ENCODE measurements around the gene MPHOSPH6.
"Not testable (repeated sequence)": the region's sequence is repeated elsewhere in the genome, so short reads cannot be mapped to it uniquely, and the experiment has no call there.

The MPHOSPH6 gene

DNA sequence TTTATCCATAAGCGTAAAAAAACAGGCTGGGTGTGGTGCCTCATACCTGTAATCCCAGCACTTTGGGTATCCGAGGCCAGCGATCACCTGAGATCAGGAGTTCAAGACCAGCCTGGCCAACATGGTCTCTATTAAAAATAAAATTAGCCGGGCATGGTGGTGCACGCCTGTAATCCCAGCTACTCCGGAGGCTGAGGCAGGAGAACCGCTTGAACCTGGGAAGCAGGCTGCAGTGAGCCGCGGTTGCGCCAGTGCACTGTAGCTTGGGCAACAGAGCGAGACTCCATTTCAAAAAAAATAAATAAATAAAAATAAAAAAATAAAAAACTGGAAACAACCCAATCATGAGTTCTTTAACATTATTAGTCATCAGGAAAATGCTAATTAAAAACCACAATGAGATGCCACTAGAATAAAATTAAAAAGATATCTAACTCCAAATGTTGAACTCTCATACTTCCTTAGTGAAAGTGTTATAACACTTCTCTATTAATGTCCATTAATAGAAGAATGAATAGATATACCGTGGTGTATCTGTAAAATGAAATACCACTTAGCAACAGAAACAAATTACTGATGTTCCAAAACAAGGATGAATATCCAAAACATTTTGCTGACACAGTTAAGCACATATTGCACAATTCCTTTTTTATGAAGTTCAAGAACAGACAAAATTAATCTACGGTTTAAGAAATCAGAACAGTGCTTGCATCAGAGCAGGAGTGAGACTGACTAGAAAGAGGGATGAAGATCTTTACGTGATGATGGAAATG lies 13.1 kb downstream of the MPHOSPH6 start:
- peaks cover 6% of the 10 kb centered on the region for H3K9me3 ChIP-seq (ENCODE audit: low read length)
- no peaks in the 10 kb centered on the region for H3K27me3 ChIP-seq (ENCODE audit: insufficient read depth, low read length)
- H2AFZ ChIP-seq (ENCODE audit: low read depth, low read length): no peak overlapping the region
- no peak overlapping the region for H3K4me3 ChIP-seq (ENCODE audit: low read length)
- H3K36me3 ChIP-seq (ENCODE audit: insufficient read depth, low read length): peaks cover 55% of the 10 kb centered on the region
- no peaks in the 10 kb centered on the region for H3K4me1 ChIP-seq (ENCODE audit: insufficient read depth, low read length)

DNA sequence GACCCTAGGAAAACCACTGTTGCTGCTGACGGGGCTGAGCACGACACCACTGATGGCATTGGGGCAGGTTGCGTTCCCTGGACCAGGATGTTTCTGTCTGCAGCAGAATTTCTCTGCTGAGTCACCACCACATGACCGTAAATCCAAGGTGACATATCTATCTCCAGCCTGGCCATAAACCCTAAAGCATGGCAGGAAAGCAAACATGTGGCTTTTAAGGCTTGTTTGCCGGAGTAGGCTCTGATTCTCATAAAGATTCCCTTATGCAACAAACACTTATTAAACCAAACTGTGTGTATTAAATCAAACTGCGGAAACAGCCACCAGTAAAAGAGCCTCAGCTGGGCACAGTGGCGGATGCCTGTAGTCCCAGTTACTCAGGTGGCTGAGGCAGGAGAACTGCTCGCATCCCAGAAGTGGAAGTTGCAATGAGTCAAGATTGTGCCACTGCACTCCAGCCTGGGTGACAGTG lies 17.3 kb downstream of the MPHOSPH6 start:
- Histone ChIP-seq H3K4me3 (ENCODE audit: low read length) (no peak overlapping the region), H3K27me3 (ENCODE audit: insufficient read depth, low read length) (no peaks in the 10 kb centered on the region), H3K4me1 (ENCODE audit: insufficient read depth, low read length) (no peaks in the 10 kb centered on the region), H3K36me3 (ENCODE audit: insufficient read depth, low read length) (peaks cover 52% of the 10 kb centered on the region), H2AFZ (ENCODE audit: low read depth, low read length) (no peak overlapping the region), H3K9me3 (ENCODE audit: low read length) (peaks cover 6% of the 10 kb centered on the region)

DNA sequence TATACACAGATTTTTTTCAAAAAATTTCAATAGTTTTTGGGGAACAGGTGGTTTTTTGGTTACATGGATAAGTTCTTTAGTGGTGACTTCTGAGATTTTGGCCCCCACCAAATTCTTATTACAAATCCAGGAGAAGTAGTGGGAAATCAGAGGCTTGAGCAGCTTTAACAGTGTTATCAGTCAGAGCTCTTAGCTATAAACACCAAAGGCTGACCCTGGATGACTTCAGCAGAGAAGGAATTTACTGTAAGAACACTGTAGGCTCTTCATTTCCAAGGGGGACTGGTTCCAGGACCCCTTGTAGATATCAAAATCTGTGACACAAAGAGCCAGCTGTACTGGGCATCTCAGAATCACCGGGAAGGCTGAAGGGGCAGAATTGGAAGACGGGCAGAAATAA lies 17.8 kb downstream of the MPHOSPH6 start:
- Histone ChIP-seq H3K9me3 (ENCODE audit: low read length) (peaks cover 4% of the 10 kb centered on the region), H3K27me3 (ENCODE audit: insufficient read depth, low read length) (no peaks in the 10 kb centered on the region), H2AFZ (ENCODE audit: low read depth, low read length) (no peak overlapping the region), H3K4me1 (ENCODE audit: insufficient read depth, low read length) (no peaks in the 10 kb centered on the region), H3K36me3 (ENCODE audit: insufficient read depth, low read length) (peaks cover 53% of the 10 kb centered on the region), H3K4me3 (ENCODE audit: low read length) (no peak overlapping the region)

DNA sequence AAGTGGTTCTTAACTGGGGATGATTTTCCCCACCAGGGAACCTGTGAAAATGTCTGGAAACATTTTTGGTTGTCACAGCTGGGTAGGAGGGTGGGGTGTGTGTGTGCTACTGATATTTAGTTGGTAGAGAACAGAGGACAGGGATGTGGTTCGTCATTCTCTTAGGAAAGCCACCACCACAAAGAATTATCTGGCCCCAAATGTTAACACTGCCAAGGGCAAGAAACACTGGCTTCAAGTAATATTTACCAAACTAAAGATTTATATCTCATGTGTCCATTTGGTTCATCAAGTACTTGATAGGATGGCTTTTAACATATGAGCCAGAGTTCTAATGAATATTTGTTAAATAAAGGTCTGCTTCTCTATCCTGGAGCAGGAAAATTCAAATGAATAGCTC lies 19.5 kb downstream of the MPHOSPH6 start:
- Histone ChIP-seq H3K27me3 (ENCODE audit: insufficient read depth, low read length) (no peaks in the 10 kb centered on the region), H3K36me3 (ENCODE audit: insufficient read depth, low read length) (peaks cover 53% of the 10 kb centered on the region), H2AFZ (ENCODE audit: low read depth, low read length) (no peak overlapping the region), H3K9me3 (ENCODE audit: low read length) (peaks cover 6% of the 10 kb centered on the region), H3K4me1 (ENCODE audit: insufficient read depth, low read length) (no peaks in the 10 kb centered on the region), H3K4me3 (ENCODE audit: low read length) (no peak overlapping the region)

DNA sequence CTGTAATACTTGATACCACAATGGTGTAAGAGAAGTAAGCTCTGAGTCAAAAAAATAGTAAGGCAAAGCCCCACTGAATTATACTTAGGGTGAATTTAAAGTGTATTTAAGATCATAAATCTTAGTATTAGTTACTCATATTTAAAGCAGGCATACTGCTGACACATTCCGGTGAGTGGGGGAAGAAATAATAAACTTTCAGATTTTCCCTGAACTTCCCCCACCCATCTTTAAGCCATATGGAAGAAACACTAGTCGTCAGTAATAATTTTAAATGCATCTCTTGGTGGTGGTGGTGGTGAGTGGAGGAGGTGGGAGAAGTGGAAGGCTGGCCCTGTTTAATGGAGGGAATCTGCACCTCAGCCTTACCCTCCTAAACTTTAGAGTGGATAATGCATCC lies 20.5 kb downstream of the MPHOSPH6 start:
- no peaks in the 10 kb centered on the region for H3K4me1 ChIP-seq (ENCODE audit: insufficient read depth, low read length)
- H3K4me3 ChIP-seq (ENCODE audit: low read length): no peak overlapping the region
- no peaks in the 10 kb centered on the region for H3K27me3 ChIP-seq (ENCODE audit: insufficient read depth, low read length)
- H2AFZ ChIP-seq (ENCODE audit: low read depth, low read length): no peak overlapping the region
- peaks cover 47% of the 10 kb centered on the region for H3K36me3 ChIP-seq (ENCODE audit: insufficient read depth, low read length)
- H3K9me3 ChIP-seq (ENCODE audit: low read length): peaks cover 6% of the 10 kb centered on the region

DNA sequence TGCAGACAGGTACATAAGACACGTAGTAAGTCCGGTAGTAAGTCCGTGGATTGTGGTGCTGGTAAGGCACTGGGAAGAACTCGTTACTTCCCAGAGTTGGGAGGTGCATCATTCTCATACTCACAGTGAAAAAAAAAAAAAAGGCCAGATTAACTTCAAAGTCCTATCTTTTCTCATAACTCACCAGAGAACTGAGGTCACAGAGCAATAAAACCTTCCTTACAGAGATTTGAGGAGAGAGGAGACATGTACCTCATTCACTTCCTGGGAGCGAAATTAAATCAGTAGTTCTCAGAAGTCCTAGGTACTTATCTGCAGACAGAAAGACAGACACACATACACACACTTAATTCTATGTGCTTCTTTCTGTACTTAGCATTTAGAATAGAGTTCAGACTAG lies 22.5 kb downstream of the MPHOSPH6 start:
- H3K4me1 ChIP-seq (ENCODE audit: insufficient read depth, low read length): no peaks in the 10 kb centered on the region
- H3K4me3 ChIP-seq (ENCODE audit: low read length): no peak overlapping the region
- H3K36me3 ChIP-seq (ENCODE audit: insufficient read depth, low read length): peaks cover 41% of the 10 kb centered on the region
- H3K27me3 ChIP-seq (ENCODE audit: insufficient read depth, low read length): no peaks in the 10 kb centered on the region
- peaks cover 2% of the 10 kb centered on the region for H3K9me3 ChIP-seq (ENCODE audit: low read length)
- no peak overlapping the region for H2AFZ ChIP-seq (ENCODE audit: low read depth, low read length)

DNA sequence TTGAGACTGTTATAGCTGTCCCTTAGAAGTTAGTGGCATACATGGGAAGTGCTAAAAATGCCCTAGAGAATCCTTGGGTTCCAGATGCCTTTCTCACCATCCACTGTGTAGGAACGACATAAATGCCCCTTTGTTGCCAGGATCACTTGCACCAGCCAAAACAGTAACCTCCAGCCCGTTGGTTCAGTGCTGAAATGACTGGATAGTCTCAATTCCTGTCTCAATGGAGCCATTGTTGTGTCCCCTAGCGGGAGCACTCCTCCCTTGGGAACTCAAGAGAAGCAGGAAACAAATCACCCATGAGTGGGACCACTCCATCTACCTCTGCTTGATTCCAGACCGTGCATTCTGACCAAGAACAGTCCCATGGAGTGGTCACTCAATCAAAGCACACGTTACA lies 23.1 kb downstream of the MPHOSPH6 start:
- Histone ChIP-seq H3K4me3 (ENCODE audit: low read length) (no peak overlapping the region), H3K9me3 (ENCODE audit: low read length) (peaks cover 2% of the 10 kb centered on the region), H3K36me3 (ENCODE audit: insufficient read depth, low read length) (peaks cover 41% of the 10 kb centered on the region), H3K4me1 (ENCODE audit: insufficient read depth, low read length) (no peaks in the 10 kb centered on the region), H3K27me3 (ENCODE audit: insufficient read depth, low read length) (no peaks in the 10 kb centered on the region), H2AFZ (ENCODE audit: low read depth, low read length) (no peak overlapping the region)

DNA sequence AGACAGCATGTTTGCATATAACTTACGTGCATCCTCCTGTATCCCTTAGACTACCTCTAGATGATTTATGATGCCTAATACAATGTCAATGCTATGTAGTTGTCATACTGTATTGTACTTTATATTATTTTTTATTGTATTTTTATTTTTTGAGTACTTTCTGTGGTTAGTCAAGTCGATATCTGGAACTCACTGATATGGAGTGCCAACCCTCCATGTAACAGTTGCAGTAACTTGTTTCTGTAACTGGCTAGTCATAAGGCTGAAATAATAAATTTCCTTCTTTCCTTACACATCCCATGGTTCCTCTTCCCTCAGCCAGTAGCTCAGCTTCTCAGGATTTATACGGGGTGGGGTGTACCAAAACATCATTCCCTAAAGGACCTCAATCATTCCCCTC lies 23.5 kb downstream of the MPHOSPH6 start:
- Histone ChIP-seq H3K4me1 (ENCODE audit: insufficient read depth, low read length) (no peaks in the 10 kb centered on the region), H2AFZ (ENCODE audit: low read depth, low read length) (no peak overlapping the region), H3K9me3 (ENCODE audit: low read length) (peaks cover 2% of the 10 kb centered on the region), H3K27me3 (ENCODE audit: insufficient read depth, low read length) (no peaks in the 10 kb centered on the region), H3K36me3 (ENCODE audit: insufficient read depth, low read length) (peaks cover 41% of the 10 kb centered on the region), H3K4me3 (ENCODE audit: low read length) (no peak overlapping the region)

DNA sequence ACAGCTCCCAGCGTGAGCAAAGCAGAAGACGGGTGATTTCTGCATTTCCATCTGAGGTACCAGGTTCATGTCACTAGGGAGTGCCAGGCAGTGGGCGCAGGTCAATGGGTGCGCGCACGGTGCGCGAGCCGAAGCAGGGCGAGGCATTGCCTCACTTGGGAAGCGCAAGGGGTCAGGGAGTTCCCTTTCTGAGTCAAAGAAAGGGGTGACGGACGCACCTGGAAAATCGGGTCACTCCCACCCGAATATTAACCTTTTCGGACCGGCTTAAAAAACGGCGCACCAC lies 30.8 kb downstream of the MPHOSPH6 start:
- H2AFZ ChIP-seq (ENCODE audit: low read depth, low read length); H3K4me1 ChIP-seq (ENCODE audit: insufficient read depth, low read length); H3K27me3 ChIP-seq (ENCODE audit: insufficient read depth, low read length); H3K9me3 ChIP-seq (ENCODE audit: low read length); H3K4me3 ChIP-seq (ENCODE audit: low read length); H3K36me3 ChIP-seq (ENCODE audit: insufficient read depth, low read length): not testable (repeated sequence)

DNA sequence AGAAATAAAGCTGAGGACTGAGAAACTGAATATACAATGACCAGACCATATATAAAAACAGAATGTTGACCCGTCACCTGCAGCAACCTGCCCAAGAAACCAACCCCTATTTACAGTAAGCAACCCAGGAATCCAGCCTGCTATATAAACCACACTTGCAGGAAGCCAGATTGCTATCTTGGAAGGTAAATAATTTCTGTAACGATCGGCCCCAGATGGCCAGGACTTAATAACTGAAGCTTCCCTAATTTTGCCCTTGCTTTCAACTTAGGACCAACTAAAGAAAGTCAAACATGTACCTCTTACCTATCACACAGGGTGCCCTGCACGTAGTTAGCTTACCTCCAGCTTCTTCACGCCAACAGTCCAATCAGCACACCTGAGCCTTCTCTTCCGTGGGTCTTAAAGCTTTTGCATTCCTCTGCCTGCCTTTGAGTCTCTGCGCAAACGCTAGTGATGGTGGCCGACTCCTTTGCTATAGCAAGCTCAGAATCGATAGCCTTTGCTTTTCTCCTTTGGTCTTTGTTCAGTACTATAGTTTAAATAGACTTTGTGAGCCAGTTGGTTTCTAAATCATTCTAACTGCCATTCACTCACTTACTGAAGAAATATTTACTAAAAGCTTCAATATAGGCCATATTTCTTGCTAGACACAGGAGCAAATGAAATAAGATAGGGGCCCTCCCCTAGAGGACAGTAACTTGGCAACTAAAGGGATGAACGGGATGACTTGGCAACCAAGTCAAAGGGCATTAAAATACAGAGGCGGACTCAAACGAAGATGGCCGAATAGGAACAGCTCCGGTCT lies 31.3 kb downstream of the MPHOSPH6 start:
- H3K4me1 ChIP-seq (ENCODE audit: insufficient read depth, low read length): no peaks in the 10 kb centered on the region
- peaks cover 6% of the 10 kb centered on the region for H3K36me3 ChIP-seq (ENCODE audit: insufficient read depth, low read length)

DNA sequence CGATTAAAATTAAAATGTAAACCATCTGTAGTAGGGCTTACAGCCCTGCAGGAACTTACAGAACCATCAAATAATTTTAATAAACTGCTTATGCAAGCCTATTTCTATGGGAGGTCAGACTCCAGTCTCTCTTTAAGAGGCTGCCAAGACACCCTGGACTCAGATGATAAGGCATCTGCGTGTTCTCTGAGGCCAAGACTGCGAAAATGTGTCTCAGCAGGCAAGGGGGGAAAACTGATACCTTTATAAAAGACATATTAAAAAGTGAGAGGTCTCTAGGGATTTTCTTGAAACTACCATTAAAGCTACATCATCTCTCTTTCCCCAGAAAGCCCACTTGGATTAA lies 32.2 kb downstream of the MPHOSPH6 start:
- Histone ChIP-seq H3K4me3 (ENCODE audit: low read length) (no peak overlapping the region), H2AFZ (ENCODE audit: low read depth, low read length) (no peak overlapping the region), H3K9me3 (ENCODE audit: low read length) (no peaks in the 10 kb centered on the region), H3K36me3 (ENCODE audit: insufficient read depth, low read length) (peaks cover 6% of the 10 kb centered on the region), H3K4me1 (ENCODE audit: insufficient read depth, low read length) (no peaks in the 10 kb centered on the region), H3K27me3 (ENCODE audit: insufficient read depth, low read length) (no peaks in the 10 kb centered on the region)

More for the DNA sequence above, 31.3 kb downstream of the MPHOSPH6 start:
- H3K4me3 ChIP-seq (ENCODE audit: low read length): no peak overlapping the region
- H3K9me3 ChIP-seq (ENCODE audit: low read length): no peaks in the 10 kb centered on the region
- H3K27me3 ChIP-seq (ENCODE audit: insufficient read depth, low read length): no peaks in the 10 kb centered on the region
- H2AFZ ChIP-seq (ENCODE audit: low read depth, low read length): no peak overlapping the region

DNA sequence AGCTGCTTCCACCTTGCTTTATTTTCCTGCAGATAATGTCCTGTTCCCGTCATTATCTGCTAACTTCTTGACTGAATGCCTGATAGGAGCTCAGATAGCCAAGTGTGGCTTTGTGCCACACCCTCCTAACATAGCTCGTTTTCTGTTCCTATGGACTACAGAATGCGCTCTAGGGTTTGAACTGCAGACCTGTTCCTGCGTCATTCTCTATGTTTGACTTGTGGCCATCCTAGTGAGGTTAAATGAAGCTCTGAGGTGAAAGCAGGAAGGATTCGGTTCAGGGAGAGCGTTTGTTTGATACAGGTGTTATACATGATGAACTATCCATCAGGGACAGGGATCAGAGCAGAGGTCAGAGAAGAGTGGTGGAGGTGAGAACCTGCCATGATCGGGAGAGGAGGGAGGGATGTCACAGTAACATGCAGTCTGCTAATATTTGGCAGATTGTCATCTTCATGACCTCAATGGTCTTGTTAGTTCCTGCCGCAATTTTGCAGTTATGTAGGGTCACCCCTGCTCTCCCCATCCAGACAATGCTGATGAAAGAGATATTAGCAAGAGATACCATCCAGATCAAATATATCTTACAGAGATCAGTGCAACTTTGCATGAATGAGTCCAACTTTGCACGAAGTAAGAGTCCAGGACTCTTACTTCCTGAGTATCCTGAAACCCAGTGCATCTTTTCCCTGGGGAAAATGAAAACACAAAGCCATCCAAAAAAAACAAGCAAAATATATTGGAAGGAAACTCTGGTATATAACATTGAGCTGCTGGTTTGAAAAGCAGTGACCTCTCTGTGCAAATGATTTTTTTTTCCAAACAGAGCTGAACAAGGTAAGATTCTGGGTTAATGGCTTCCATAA lies 32.8 kb downstream of the MPHOSPH6 start:
- no peak overlapping the region for H2AFZ ChIP-seq (ENCODE audit: low read depth, low read length)
- no peaks in the 10 kb centered on the region for H3K9me3 ChIP-seq (ENCODE audit: low read length)
- no peaks in the 10 kb centered on the region for H3K4me1 ChIP-seq (ENCODE audit: insufficient read depth, low read length)
- peaks cover 6% of the 10 kb centered on the region for H3K36me3 ChIP-seq (ENCODE audit: insufficient read depth, low read length)
- H3K27me3 ChIP-seq (ENCODE audit: insufficient read depth, low read length): no peaks in the 10 kb centered on the region
- H3K4me3 ChIP-seq (ENCODE audit: low read length): no peak overlapping the region

DNA sequence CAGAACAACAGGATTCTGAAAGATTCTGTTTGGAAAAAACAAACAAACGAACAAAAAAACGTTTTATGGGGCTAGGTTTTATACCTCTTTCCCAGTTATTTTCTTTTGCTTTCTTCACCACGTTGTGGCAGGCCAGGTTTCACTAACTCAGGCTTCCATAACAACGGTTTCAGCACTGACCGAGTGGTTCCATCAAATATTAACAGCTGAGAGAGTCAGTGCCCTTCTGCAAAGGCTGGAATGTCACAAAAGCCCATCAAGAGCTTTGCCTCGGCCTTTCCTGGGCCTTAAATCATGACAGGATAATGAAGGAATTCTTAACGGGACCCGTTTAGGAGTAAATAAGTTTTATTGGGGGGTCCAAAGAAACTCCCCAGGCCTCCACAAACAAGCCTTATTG lies 34.2 kb downstream of the MPHOSPH6 start:
- Histone ChIP-seq H3K9me3 (ENCODE audit: low read length) (no peaks in the 10 kb centered on the region), H3K4me1 (ENCODE audit: insufficient read depth, low read length) (no peaks in the 10 kb centered on the region), H3K4me3 (ENCODE audit: low read length) (no peak overlapping the region), H3K27me3 (ENCODE audit: insufficient read depth, low read length) (no peaks in the 10 kb centered on the region), H3K36me3 (ENCODE audit: insufficient read depth, low read length) (peaks cover 6% of the 10 kb centered on the region), H2AFZ (ENCODE audit: low read depth, low read length) (no peak overlapping the region)
